ENCODE measurements around the gene TPRG1.

TPRG1 gene

GRCh38 chr3:189166321-189166720, 5.5 kb upstream of the TPRG1 start:
- FAIRE-seq, result no peak

GRCh38 chr3:189167027-189167766, 4.6 kb upstream of the TPRG1 start:
- no peak for FAIRE-seq

- FAIRE-seq, result no peak
Observed at GRCh38 chr3:189168711-189169110, 3.1 kb upstream of the TPRG1 start.

DNA sequence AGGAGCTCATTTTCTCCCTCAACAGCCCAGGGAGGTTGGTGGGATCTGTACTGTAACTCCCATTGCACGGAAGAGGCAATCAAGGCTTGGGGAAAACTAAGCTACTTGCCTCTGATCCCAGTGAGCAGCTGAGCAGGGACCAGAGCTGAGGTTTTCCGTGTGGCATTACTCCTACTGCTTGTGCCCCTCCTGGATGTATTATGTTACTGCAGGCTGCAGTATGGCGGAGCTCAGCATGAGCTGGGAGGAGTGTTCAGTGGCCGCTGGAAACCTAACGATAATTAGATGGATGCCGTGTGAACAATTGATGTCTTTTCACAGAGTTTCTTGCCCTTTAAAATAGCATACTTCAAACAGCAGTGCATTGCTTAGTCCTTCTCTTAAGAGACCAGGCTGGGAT, 2.0 kb upstream of the TPRG1 start:
- no peak for FAIRE-seq

GRCh38 chr3:189170559-189170958, 1.2 kb upstream of the TPRG1 start:
- FAIRE-seq, result no peak

DNA sequence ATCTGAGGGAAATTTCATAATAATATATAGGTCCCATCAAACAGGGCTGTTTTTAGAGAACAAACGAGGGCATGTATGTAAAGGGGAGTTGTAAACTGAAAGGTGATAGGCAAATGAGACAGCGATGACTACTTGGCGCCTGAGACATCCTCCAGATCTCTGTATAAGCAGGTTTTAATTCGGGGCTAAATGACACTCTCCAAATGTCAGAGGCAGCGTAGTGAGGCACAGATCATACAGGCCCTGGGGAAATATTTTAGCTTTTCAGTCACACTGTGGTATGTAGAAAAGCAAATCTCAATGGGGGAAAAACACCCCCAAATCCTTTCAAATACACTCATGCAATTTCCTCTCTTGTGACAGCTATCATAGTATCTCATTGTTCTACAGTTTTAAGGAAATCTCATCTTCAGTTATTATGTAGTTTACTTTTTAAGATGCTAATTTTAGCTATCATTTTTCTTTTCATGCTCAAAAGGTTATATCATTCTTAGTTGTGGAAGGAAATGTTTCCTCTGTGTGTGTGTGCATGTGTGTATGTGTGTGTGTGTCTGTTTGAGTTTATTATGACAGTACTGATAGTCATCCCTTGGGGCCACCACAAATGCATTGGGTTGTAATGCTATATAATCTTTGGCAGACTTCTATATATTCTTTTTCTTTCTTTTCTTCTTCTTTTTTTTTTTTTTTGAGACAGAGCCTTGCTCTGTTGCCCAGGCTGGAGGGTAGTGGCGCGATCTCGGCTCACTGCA, 1.1 kb downstream of the TPRG1 start:
- no peak for FAIRE-seq

DNA sequence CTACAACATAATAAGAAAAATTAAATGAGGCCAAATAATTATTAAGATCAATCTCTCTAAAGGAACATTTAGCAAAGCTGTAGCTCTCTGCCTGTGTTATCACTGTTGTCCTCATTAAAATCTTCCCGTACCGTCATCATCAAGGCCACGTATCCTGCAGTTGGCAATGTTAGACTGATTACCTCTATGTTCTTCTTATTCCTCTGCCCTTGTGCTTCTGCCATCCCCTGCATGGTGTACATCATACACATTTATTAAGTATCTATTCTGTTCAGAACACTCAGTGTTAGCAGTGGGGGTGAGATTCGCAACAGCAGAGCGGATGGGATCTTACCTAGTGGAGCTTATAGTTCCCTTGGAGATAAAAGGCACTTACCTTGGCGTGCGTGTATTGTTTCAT, 12.8 kb downstream of the TPRG1 start:
- FAIRE-seq, result no peak

- no peak for FAIRE-seq
Observed at GRCh38 chr3:189186101-189186500, 14.3 kb downstream of the TPRG1 start.

DNA sequence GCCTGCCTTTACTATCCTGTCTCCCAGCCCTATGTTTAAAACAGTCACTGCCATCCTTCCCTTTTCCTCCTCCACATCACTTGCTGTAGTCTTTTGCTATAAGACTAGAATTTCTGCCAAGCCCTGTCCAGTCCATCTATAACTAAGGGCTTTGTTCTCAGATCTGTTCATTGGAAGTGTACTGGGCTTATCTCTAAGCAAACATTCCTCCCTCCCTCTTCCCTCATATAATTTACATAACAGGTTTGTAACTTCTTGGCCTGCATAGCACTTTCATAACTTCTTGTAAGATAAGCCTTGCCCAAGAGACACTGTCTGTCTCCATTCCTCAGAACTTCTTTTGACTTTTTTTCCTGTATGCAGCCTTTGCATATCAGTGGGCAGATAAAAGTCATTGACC, 16.7 kb downstream of the TPRG1 start:
- no peak for FAIRE-seq

- FAIRE-seq, result no peak
Observed at GRCh38 chr3:189192725-189193124, 21.0 kb downstream of the TPRG1 start.

DNA sequence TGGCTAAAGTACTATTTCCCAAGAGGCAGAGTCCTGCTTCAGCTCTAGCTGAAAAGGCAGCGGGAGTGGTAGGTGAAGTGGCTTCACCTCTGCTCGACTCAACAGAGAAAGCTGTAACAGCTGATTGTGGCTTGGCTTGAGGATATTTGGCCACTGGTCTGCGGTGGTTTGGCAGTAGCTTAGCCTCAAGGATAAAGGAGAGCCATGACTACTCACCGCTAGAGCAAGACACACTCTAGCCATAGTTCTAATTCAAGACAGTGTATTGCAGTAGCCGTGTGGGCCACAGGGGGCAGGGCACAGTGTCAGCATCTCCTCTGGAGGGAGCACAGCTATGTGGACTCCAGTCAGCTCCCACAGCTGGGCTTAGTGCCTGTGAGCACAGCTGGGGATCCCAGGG, 23.5 kb downstream of the TPRG1 start:
- no peak for FAIRE-seq

DNA sequence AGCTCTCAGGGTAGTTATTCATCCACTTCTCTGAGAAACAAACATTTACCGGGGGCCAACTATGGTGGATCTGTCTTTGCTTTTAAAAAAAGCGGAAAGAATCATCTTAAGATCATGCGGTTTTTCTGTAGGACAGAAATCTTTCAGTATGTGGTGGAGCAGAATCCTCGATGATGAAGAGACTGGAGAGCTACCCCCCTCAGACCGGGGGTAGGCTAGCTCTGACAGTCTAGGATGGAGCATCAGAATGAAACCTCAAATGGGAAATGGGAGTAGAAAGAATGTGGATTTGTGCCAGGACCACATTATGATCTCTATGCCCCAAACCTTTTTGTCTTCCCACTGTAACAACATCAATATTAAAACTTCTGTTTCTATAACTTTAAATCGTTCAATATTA, 30.3 kb downstream of the TPRG1 start:
- no peak for FAIRE-seq

DNA sequence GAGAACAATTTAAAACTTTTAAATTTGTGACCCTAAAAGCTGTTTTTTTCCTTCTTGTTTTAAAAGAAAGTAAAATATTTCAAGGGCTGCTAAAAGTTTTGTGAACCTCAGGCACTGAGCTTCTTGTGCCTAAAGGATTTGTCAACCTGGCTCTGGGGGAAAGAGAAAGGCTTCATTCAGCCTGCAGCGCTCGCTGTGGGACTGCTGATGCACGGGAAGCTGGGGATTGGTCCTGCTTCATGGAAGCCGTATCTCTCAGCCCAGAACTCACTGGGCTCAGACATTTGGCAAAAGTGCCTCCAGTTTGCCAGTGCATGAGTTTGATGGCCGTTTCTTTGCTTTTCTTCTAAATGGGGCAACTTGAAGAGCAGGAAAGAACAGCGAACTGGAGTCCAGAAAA, 30.8 kb downstream of the TPRG1 start:
- FAIRE-seq, result no peak

- FAIRE-seq, result no peak
Observed at GRCh38 chr3:189204167-189204866, 32.5 kb downstream of the TPRG1 start.

- FAIRE-seq, result no peak
Observed at GRCh38 chr3:189204937-189205336, 33.2 kb downstream of the TPRG1 start.

DNA sequence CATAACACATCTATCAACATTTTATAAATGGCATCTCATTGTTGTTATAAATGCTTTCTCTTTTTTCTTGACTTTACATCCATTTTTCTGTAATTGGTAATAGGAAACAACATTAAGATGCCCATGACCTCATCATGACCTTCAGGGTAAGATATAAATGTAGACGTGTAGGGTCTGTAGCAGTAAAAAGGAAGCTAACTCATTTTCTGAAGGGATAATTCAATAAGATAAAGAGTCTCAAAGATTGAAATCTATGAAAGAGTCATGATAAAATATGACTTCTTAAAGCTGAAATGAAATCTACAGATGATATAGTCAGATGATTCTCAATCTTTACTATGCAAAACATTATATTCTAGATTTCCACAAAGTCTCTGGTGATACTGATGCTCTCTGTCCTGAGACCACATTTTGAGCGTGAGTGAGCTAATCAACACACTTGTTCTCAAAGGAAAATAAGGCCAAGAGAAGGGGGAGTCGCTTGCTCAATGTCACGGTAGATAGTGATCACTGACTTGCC, 38.5 kb downstream of the TPRG1 start:
- no peak for FAIRE-seq

GRCh38 chr3:189212681-189213080, 40.9 kb downstream of the TPRG1 start:
- no peak for FAIRE-seq

GRCh38 chr3:189214651-189215050, 42.9 kb downstream of the TPRG1 start:
- FAIRE-seq, result no peak

DNA sequence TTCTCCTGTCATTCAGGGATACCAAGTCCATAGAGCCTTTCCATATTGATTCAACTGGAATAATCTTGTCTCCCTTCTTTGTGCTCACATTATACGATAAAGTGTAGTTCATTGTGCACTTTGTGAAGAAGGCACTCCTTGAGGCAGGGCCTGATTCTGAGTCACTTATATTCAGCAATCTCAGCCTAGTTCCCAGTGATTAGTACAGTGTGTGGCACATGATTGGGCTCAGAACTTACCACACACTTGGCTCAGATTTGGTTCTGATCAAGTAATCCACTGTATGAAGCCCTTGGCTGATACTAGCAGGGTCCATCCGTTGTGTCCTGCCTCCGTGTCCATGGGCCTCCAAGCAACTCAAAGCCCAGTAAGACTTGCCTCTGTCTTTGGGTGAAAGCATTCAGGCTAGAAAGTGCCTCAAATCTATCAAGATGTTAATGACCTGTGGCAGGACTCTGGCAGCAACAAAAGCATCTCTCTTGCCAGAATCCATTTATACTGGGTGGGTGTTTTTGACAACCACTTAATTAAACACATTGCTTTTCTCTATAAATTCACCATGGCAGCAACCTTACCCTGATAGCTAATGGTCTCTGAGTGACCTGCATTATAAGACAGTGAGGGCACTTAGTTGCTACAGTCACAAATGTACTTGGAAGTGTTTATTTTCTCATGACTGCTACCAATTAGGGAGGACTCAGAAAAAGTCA, 51.3 kb downstream of the TPRG1 start:
- no peak for FAIRE-seq

GRCh38 chr3:189225431-189225830, 53.7 kb downstream of the TPRG1 start:
- FAIRE-seq, result no peak

DNA sequence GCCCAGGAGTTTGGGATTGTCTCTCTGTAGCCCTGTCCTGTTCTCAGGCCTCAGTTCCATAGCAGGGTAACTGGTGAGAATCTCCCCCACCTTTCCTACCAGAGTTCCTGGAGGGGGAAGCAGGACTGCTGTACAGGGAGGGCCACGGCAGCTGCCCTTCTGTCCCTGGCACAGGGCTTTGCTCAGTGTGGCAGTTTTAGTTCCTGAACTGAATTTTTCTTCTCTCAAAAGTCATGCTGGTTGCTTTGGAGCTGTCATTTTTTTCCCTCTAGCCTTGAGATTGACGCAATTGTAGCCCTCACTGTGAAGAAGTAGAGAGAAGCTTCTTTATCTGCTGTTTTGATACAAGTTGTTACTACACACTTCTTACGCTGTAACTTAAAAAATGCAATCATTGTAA, 55.5 kb downstream of the TPRG1 start:
- FAIRE-seq, result no peak

GRCh38 chr3:189229196-189229828, 57.5 kb downstream of the TPRG1 start:
- no peak for FAIRE-seq
